Measurements from ENCODE around the gene CRAMP1. TPM values are rescaled to one million over a fixed set of nuclear protein-coding genes. Genes with fewer than 3 reads are reported as not detected.

CRAMP1 gene
- total and polyA plus RNA-seq, 12 donors = 4.3 to 19.0 (median 9.9) TPM

DNA sequence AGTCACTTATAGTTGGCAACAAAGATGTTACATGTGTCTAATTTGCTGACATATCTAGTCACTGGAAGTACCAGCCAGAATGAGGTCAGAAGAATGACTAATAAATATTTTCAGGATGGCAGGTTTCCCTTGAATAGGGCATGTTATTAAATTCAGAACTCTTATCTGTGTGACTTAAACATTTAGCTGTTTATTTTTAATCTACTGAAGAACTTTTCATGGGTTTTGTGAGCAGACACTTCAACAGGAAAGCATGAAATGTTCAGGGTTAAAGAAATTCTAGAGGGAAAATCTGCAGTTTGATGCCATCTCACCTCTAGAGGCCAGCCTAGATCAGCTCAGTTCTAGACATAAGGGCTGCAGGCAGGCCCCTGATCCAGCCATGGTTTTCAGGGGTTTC lies 79.1 kb downstream of the CRAMP1 start:
- Histone ChIP-seq H3K36me3 (replicated peaks in 1 of 2) (peaks cover 0 to 43% of the 10 kb centered on the region in 2 donors), H3K27ac (peak overlapping the region in 3 of 5 donors; percentile 31 to 66 (median 64)), H3K4me3 (no peak overlapping the region), H3K9me3 (replicated peaks in 1 of 3) (no peaks in the 10 kb centered on the region), H3K27me3 (no peaks in the 10 kb centered on the region), H3K4me1 (replicated peaks in 1 of 2) (peaks cover 0 to 8% of the 10 kb centered on the region in 2 donors)
- intact Hi-C loops (cut with DNase I) = no loop called here
- DNase-seq = no peak
- TF ChIP-seq POLR2A (IDR thresholded peaks at IDR 0.05) (no peak), CTCF (IDR thresholded peaks at IDR 0.05) (peak in 3 of 6 experiments; percentile 7 to 14 (median 11))

DNA sequence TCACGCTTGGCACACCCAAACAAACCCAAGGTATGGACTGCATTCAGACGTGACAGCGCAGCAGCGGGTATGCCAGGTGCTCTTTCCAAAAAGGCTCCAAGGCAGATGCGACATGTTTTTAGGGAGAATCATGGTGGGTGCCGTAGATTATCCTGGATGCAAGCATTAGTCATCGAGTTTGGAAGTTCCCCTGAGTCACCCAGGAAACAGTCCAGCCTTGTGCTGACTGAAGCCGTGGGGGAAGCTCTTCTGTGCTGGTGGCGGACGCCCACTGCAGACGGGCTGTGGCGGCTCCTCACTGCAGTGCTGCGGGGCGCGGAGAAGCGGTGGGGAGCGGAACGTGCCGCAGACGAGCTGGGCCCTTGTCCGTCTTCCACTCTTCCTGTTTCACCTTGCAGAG lies 79.8 kb downstream of the CRAMP1 start:
- no peak for TF ChIP-seq POLR2A (IDR thresholded peaks at IDR 0.05)
- no peak for TF ChIP-seq CTCF (IDR thresholded peaks at IDR 0.05)
- intact Hi-C loops (cut with DNase I) = no loop called here
- H3K9me3 ChIP-seq (replicated peaks in 1 of 3) = no peaks in the 10 kb centered on the region
- H3K4me1 ChIP-seq (replicated peaks in 1 of 2) = peaks cover 0 to 8% of the 10 kb centered on the region in 2 donors
- no peak overlapping the region for H3K4me3 ChIP-seq
- DNase-seq = peak in 5 of 7 donors; percentile 50 to 58 (median 53)
- peaks cover 0 to 42% of the 10 kb centered on the region in 2 donors for H3K36me3 ChIP-seq (replicated peaks in 1 of 2)
- peak overlapping the region in 3 of 5 donors; percentile 31 to 66 (median 64) for H3K27ac ChIP-seq
- WGBS, 4 donors = 81 to 95% (median 83%) methylated on average over 11 to 21 of the region's 21 CpGs
- no peaks in the 10 kb centered on the region for H3K27me3 ChIP-seq

DNA sequence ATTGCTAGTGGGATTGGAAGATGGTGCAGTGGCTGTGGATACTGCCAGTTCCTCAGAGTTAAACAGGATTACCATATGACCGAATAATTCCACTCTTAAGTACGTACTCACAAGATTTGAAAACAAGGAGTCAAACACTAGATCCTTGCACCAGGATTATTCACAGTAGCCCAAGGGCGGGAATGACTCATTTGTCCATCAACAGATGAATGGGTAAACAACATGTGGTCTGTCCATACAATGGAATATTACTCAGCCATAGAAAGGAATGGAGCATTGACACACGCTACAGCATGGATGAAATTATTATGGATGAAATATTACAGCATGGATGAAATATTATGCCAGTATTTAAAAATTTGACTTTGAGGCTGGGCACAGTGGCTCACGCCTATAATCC lies 84.7 kb downstream of the CRAMP1 start:
- no peak for TF ChIP-seq CTCF (IDR thresholded peaks at IDR 0.05)
- TF ChIP-seq POLR2A (IDR thresholded peaks at IDR 0.05) = no peak
- H3K27me3 ChIP-seq = no peaks in the 10 kb centered on the region
- H3K27ac ChIP-seq = no peak overlapping the region
- DNase-seq = no peak
- WGBS, 4 donors = 94 to 99% (median 97%) methylated on average over 5 of the region's 5 CpGs
- peaks cover 0 to 45% of the 10 kb centered on the region in 2 donors for H3K36me3 ChIP-seq (replicated peaks in 1 of 2)
- intact Hi-C loops (cut with DNase I) = no loop called here
- H3K9me3 ChIP-seq (replicated peaks in 1 of 3) = no peaks in the 10 kb centered on the region
- H3K4me1 ChIP-seq (replicated peaks in 1 of 2) = peaks cover 0 to 3% of the 10 kb centered on the region in 2 donors
- no peak overlapping the region for H3K4me3 ChIP-seq

DNA sequence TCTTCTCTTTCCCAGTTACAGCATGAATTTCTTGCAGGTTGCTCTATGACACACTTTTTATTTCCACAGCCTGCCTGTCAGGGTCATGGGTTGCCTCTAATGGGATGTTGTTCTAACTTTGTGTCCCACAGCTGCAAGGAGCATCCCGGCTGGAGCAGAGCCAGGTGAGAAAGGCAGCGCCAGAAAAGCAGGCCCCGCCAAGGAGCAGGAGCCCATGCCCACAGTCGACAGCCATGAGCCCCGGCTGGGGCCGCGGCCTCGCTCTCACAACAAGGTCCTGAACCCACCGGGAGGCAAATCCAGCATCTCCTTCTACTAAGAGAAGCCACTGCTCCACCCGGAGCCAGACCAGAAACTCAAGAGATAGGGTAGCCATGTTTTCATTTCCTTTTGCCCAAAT lies 86.5 kb downstream of the CRAMP1 start:
- no peak for DNase-seq
- intact Hi-C loops (cut with DNase I) = no loop called here
- H3K4me3 ChIP-seq = no peak overlapping the region
- H3K27ac ChIP-seq = no peak overlapping the region
- 65 to 90% (median 81%) methylated on average over 4 to 10 of the region's 10 CpGs for WGBS, 4 donors
- H3K4me1 ChIP-seq (replicated peaks in 1 of 2) = no peaks in the 10 kb centered on the region
- TF ChIP-seq POLR2A (IDR thresholded peaks at IDR 0.05) (no peak), CTCF (IDR thresholded peaks at IDR 0.05) (no peak)
- peaks cover 0 to 36% of the 10 kb centered on the region in 2 donors for H3K36me3 ChIP-seq (replicated peaks in 1 of 2)
- H3K9me3 ChIP-seq (replicated peaks in 1 of 3) = no peaks in the 10 kb centered on the region
- H3K27me3 ChIP-seq = no peaks in the 10 kb centered on the region

Measured in adrenal gland (tissue), 12 donors.